Activated CD8-positive, alpha-beta memory T cell treated with anti-CD3 and anti-CD28 coated beads, Interleukin-2, amount 50 U/mL, for 4 hours (primary cell): ENCODE data around the gene ABCB1.
"Not testable (repeated sequence)": the region's sequence is repeated elsewhere in the genome, so short reads cannot be mapped to it uniquely, and the experiment has no call there.

ENCODE experiments used
- DNase-seq: peaks from one replicate; pipeline ENCODE4 v3.0.0-alpha.2; 2020

The ABCB1 gene

GRCh38 chr7:87511510-87511909 is 89.2 kb downstream of the ABCB1 start:
- no peak for DNase-seq

- DNase-seq = no peak
These were observed 90.2 kb downstream of the ABCB1 start for GRCh38 chr7:87510411-87510875.

- no peak for DNase-seq
These were observed 93.2 kb downstream of the ABCB1 start for GRCh38 chr7:87507446-87507845.

- DNase-seq = no peak
These were observed 94.2 kb downstream of the ABCB1 start for GRCh38 chr7:87506246-87507180.

GRCh38 chr7:87505557-87506245 is 95.0 kb downstream of the ABCB1 start:
- no peak for DNase-seq

GRCh38 chr7:87505122-87505521 is 95.6 kb downstream of the ABCB1 start:
- no peak for DNase-seq

- DNase-seq = no peak
These were observed 101.2 kb downstream of the ABCB1 start for GRCh38 chr7:87499494-87499893.

GRCh38 chr7:87498893-87499292 is 101.8 kb downstream of the ABCB1 start:
- no peak for DNase-seq

- DNase-seq = no peak
These were observed 103.2 kb downstream of the ABCB1 start for GRCh38 chr7:87497482-87497881.

GRCh38 chr7:87495366-87495765 is 105.3 kb downstream of the ABCB1 start:
- no peak for DNase-seq

GRCh38 chr7:87494454-87494853 is 106.2 kb downstream of the ABCB1 start:
- DNase-seq = no peak

GRCh38 chr7:87483131-87483530 is 117.6 kb downstream of the ABCB1 start:
- no peak for DNase-seq

- DNase-seq = no peak
These were observed 118.6 kb downstream of the ABCB1 start for GRCh38 chr7:87482115-87482514.

- DNase-seq = no peak
These were observed 120.3 kb downstream of the ABCB1 start for GRCh38 chr7:87480386-87480785.

- no peak for DNase-seq
These were observed 120.7 kb downstream of the ABCB1 start for GRCh38 chr7:87479951-87480350.

GRCh38 chr7:87476179-87476557 is 124.5 kb downstream of the ABCB1 start:
- DNase-seq = no peak

- DNase-seq = no peak
These were observed 125.1 kb downstream of the ABCB1 start, which contains the start of gene ABCB4 for GRCh38 chr7:87475359-87476178. Gene ABCB4, minus strand, starts transcription at chr7:87475680. Its CDS starts 215 bp downstream, at chr7:87475465.

GRCh38 chr7:87474533-87475358 is 125.9 kb downstream of the ABCB1 start:
- no peak for DNase-seq

- no peak for DNase-seq
These were observed 126.7 kb downstream of the ABCB1 start for GRCh38 chr7:87473986-87474385.

GRCh38 chr7:87473192-87473591 is 127.5 kb downstream of the ABCB1 start:
- DNase-seq = no peak

- no peak for DNase-seq
These were observed 129.2 kb downstream of the ABCB1 start for GRCh38 chr7:87471473-87471872.

- DNase-seq = not testable (repeated sequence)
These were observed 131.5 kb downstream of the ABCB1 start for GRCh38 chr7:87469204-87469603.
